ENCODE measurements around the gene RAB30. TPM values are rescaled to one million over a fixed set of nuclear protein-coding genes. Genes with fewer than 3 reads are reported as not detected.

Gene RAB30
- total RNA-seq, 1 donor from 2014 or later: 21.0 TPM

DNA sequence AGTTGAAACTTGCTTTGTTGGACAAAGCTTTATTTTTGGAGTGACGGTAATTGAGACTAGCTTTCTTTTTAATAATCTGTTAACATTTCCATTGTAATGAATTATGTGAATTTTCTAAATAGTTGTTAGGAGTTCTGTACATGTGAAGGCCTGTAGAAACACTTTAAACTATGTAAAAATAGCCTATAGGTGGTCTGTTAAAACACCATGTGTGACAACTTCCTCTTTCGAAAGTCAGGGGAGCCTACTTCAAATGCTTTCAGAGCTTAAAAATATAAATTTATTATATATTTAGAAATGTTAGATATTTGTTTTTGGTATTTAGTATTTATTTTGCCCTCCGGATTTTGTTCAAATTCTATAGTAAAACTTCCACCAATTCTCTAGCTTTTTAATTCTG lies 141.5 kb downstream of the RAB30 start:
- intact Hi-C loops (cut with DNase I): no loop called here
- DNase-seq (ENCODE audit: low spot score): no peak

DNA sequence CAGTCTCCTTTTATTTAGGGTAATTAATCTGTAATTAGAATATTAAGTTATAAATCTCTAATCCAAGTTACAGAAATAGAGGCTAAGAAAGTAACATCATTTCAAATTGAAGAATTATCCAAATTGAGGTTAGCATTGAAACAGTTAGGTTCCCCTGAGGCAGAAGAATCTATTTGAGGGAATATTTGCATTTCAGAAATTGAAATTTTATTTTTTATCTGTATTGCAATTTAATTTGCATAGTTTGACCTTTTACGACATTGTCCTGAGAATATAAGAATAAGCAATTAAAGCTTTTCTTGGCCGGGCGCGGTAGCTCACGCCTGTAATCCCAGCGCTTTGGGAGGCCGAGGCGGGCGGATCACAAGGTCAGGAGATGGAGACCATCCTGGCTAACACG lies 142.6 kb downstream of the RAB30 start:
- DNase-seq (ENCODE audit: low spot score): no peak
- intact Hi-C loops (cut with DNase I): loop anchor here (5.0 kb wide), 1 partner anchor 138 kb away; no protein-coding TSS in a partner anchor

DNA sequence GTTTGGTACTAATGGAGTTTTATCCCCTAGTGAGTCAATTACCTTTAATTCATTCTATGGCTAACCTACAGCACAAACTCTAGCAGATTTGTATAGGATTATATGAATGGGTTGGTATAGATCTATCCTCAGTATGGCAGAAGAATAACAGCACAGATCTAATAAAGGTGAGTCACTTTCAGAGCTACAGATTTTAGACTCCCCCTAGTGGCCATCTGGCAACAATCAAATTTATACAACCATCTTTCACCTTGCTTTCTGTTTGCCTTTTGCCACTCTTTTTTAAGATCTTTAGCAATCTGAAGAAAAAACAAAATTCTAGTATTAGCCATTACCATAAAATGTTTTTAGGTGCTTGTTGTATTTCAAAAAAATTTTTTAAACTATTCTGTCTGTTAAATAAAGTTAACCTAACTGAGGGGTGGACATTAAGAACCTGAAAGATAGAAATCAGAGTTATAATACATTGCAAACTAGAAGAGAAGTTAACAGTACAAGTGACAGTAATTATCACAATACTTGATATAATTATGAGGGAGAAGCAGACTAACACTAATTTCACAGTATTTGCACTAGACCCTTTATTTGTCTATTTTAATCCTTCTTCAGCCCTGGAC lies 144.3 kb downstream of the RAB30 start:
- intact Hi-C loops (cut with DNase I): loop anchor here (5.0 kb wide), 1 partner anchor 140 kb away; no protein-coding TSS in a partner anchor
- DNase-seq (ENCODE audit: low spot score): no peak

DNA sequence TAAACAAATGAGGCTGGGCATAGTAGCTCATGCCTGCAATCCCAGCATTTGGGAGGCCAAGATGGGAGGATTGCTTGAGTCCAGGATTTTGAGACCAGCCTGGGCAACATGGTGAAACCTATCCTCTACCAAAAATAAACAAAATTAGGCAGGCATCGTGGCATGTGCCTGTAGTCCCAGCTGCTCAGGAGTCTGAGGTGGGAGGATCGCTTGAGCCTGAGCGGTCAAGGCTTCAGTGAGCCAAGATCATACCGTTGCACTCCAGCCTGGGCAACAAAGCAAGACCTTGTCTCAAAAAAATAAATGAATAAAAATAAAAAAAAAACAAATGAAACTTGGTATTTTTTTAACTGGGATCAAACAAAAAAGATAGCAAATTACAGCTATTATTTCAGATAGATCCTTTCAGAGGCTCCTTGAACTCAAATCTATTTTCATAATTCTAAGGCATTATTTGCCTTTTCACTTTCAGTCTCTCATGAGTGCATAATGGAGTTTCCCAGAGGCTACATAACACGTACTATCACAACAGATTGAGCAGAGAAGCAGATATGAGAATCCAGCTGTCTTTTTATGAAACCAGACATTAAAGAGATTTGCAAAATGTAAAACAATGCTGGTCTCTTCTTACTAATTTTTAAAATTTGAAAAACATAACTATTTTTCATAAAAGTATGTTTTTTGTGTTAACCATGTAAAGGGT lies 147.0 kb downstream of the RAB30 start:
- no peak for DNase-seq (ENCODE audit: low spot score)
- intact Hi-C loops (cut with DNase I): loop anchor here (5.0 kb wide), 1 partner anchor 143 kb away; no protein-coding TSS in a partner anchor

Other genes starting within 250 kb of the RAB30 start
- 52.3 TPM for gene PRCP, start 171.5 kb downstream of the RAB30 start, total RNA-seq
- gene DDIAS, start 170.2 kb downstream of the RAB30 start, total RNA-seq: 0.22 TPM
- gene PCF11, start 85.2 kb upstream of the RAB30 start, total RNA-seq: 26.6 TPM
- gene ANKRD42, start 121.8 kb upstream of the RAB30 start, total RNA-seq: 6.0 TPM
- 29.5 TPM for gene CCDC90B, start 214.5 kb upstream of the RAB30 start, total RNA-seq

All from cardiac septum (tissue), 1 donor.